Stomach (tissue), 9 donors: Measurements from ENCODE around the gene TF. TPM values are rescaled to one million over a fixed set of nuclear protein-coding genes. Genes with fewer than 3 reads are reported as not detected.

Experiments
- DNase-seq, 2 donors: peaks; one replicate each; pipeline versions ENCODE4 v3.0.0 to v3.0.0-alpha.2; 2013 to 2019
- H3K27ac ChIP-seq, 5 donors: fragments of 200-600 bp in 4 of 5; sonication (generic) in 4 of 5; one replicate each; pipeline ENCODE4 v1.5.1; 2013 to 2019; ENCODE audit warnings: mild to moderate bottlenecking in 1 of 5, moderate library complexity in 1 of 5
- H3K27me3 ChIP-seq, 3 donors: fragments of 200-600 bp; sonication (generic); one replicate each; pipeline ENCODE4 v1.5.1; 2017 to 2019; ENCODE audit warnings: mixed run types in 1 of 3
- H3K36me3 ChIP-seq, 4 donors: fragments of 200-600 bp; sonication (generic); 1 replicate in 3 of 4; 2 replicates in 1 of 4; pipeline ENCODE4 v1.5.1; 2016 to 2019
- H3K4me1 ChIP-seq, 4 donors: fragments of 200-600 bp; sonication (generic); one replicate each; pipeline ENCODE4 v1.5.1; 2016 to 2019
- H3K4me3 ChIP-seq, 4 donors: fragments of 200-600 bp; sonication (generic) in 3 of 4; one replicate each; pipeline ENCODE4 v1.5.1; 2016 to 2019; ENCODE audit warnings: mild to moderate bottlenecking in 1 of 4
- H3K9me3 ChIP-seq, 4 donors: fragments of 200-600 bp; sonication (generic); one replicate each; pipeline ENCODE4 v1.5.1; 2016 to 2019
- EP300 ChIP-seq: sonication (generic); formaldehyde crosslinking; IDR thresholded peaks from one replicate; pipeline ENCODE4 v1.6.1; 2017; ENCODE audit warnings: antibody characterized with exemption
- POLR2A ChIP-seq, 4 donors: fragments of 450-650 bp; IDR thresholded peaks; one replicate each; pipeline ENCODE4 v1.6.1; 2016; ENCODE audit warnings: antibody characterized with exemption in 4 of 4, control low read depth in 2 of 4, mild to moderate bottlenecking in 1 of 4, moderate library complexity in 1 of 4
- POLR2AphosphoS5 ChIP-seq, 3 donors: sonication (generic); formaldehyde crosslinking; IDR thresholded peaks; one replicate each; pipeline ENCODE4 v1.6.1; 2016; ENCODE audit warnings: antibody characterized with exemption in 3 of 3
- WGBS, 5 donors: extraction: QIAGEN DNeasy Blood & Tissue Kit in 3 of 5; methylation state at CpG; one replicate each; pipeline versions ENCODE4 v1.1.5 to v1.1.7; 2013 to 2018; 5-methylcytosine and 5-hydroxymethylcytosine counted together
- intact Hi-C: fragments of 100-400 bp; cut with DNase I; formaldehyde crosslinking; loops from one replicate; pipeline ENCODE4 v1.15.1; 2023; ENCODE audit warnings: low total_unique reads
- polyA plus RNA-seq, 3 donors: library from polyadenylated mRNA; stranded (reverse); fragments of 200-250 nt; gene quantifications; one replicate each; pipeline ENCODE4 v1.2.3, GENCODE V29; 2013
- total RNA-seq, 5 donors: library from RNA; depleted of rRNA; stranded (reverse); fragments of >200 nt; gene quantifications; one replicate each; pipeline versions ENCODE4 v1.1.0 to v1.2.3, GENCODE V29; 2014 to 2016
- TF ChIP-seq, protein P1 (sequence below), 7 experiments: fragments of 450-650 bp in 4 of 7; fragments of 200-600 bp in 3 of 7; sonication (generic) in 3 of 7; IDR thresholded peaks; one replicate each; pipeline ENCODE4 v1.5.1; 2016 to 2019; ENCODE audit warnings: antibody characterized with exemption in 7 of 7, control low read depth in 2 of 7, mild to moderate bottlenecking in 1 of 7
- donor health status: healthy with polysubstance abuse.
- donor health status: Bipolar disorder and iron deficiency.
- donor health status: healthy.

TF gene
- total and polyA plus RNA-seq, 8 donors: under 0.01 to 16.2 (median 0.68) TPM; not detected in 1

DNA sequence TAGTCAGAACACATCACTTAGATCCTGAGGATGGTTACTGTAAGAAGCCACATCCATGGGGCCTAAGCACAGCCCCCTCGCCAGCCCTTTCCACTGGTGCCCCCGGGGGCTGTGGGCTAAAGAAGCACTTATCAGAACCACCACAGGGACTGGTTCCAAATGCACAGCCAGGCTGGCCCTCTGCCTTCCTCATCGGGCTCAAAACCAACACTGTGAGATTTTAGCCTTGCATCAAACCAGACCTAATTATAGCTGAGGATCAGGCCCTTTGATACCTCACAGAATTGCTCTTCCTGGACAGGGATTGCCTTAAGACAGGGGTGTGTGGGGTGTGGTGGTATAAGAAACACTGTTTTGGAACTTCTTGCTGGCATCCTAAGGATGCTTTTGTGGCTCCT is 83.1 kb downstream of the TF start:
- H3K9me3 ChIP-seq: no peaks in the 10 kb centered on the region
- no peak overlapping the region for H3K4me3 ChIP-seq
- no peak for DNase-seq
- TF ChIP-seq POLR2AphosphoS5 (IDR thresholded peaks at IDR 0.05) (no peak), EP300 (no peak), POLR2A (IDR thresholded peaks at IDR 0.05) (no peak)
- TF ChIP-seq, protein P1, sequence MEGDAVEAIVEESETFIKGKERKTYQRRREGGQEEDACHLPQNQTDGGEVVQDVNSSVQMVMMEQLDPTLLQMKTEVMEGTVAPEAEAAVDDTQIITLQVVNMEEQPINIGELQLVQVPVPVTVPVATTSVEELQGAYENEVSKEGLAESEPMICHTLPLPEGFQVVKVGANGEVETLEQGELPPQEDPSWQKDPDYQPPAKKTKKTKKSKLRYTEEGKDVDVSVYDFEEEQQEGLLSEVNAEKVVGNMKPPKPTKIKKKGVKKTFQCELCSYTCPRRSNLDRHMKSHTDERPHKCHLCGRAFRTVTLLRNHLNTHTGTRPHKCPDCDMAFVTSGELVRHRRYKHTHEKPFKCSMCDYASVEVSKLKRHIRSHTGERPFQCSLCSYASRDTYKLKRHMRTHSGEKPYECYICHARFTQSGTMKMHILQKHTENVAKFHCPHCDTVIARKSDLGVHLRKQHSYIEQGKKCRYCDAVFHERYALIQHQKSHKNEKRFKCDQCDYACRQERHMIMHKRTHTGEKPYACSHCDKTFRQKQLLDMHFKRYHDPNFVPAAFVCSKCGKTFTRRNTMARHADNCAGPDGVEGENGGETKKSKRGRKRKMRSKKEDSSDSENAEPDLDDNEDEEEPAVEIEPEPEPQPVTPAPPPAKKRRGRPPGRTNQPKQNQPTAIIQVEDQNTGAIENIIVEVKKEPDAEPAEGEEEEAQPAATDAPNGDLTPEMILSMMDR (IDR thresholded peaks at IDR 0.05): no peak
- no peaks in the 10 kb centered on the region for H3K4me1 ChIP-seq
- 46 to 79% (median 67%) methylated on average over 3 of the region's 3 CpGs for WGBS, 5 donors
- H3K36me3 ChIP-seq: peaks cover 0 to 21% (median 16%) of the 10 kb centered on the region in 4 donors
- H3K27me3 ChIP-seq: no peaks in the 10 kb centered on the region
- H3K27ac ChIP-seq: no peak overlapping the region
- intact Hi-C loops: no loop called here

DNA sequence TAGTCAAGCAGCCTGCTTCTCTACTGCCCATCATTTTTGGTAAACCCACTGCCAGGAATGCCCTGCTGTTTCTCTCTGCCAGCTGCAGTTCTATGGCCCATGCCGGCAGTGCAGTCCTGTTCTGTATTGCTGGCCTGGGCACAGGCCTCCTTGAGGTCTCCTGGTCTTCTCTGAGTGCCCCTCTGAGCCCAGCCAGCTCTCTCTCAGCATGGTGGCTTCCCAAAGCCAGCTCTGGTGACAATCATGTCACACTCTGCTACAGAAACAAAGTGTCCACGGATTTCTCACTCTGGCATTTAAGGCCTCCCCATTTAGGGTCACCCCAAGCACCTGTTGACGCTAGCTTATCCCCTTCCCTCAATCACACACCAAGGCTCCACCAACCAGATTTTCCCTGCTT is 83.9 kb downstream of the TF start:
- Histone ChIP-seq H3K4me1 (no peaks in the 10 kb centered on the region), H3K27me3 (no peaks in the 10 kb centered on the region), H3K9me3 (no peaks in the 10 kb centered on the region), H3K36me3 (peaks cover 0 to 14% (median 9%) of the 10 kb centered on the region in 4 donors), H3K4me3 (no peak overlapping the region), H3K27ac (no peak overlapping the region)
- TF ChIP-seq, protein P1 (IDR thresholded peaks at IDR 0.05): no peak
- no peak for TF ChIP-seq POLR2AphosphoS5 (IDR thresholded peaks at IDR 0.05)
- no peak for TF ChIP-seq EP300
- no peak for TF ChIP-seq POLR2A (IDR thresholded peaks at IDR 0.05)
- 80 to 95% (median 86%) methylated on average over 3 of the region's 3 CpGs for WGBS, 5 donors
- DNase-seq: no peak
- intact Hi-C loops: no loop called here

DNA sequence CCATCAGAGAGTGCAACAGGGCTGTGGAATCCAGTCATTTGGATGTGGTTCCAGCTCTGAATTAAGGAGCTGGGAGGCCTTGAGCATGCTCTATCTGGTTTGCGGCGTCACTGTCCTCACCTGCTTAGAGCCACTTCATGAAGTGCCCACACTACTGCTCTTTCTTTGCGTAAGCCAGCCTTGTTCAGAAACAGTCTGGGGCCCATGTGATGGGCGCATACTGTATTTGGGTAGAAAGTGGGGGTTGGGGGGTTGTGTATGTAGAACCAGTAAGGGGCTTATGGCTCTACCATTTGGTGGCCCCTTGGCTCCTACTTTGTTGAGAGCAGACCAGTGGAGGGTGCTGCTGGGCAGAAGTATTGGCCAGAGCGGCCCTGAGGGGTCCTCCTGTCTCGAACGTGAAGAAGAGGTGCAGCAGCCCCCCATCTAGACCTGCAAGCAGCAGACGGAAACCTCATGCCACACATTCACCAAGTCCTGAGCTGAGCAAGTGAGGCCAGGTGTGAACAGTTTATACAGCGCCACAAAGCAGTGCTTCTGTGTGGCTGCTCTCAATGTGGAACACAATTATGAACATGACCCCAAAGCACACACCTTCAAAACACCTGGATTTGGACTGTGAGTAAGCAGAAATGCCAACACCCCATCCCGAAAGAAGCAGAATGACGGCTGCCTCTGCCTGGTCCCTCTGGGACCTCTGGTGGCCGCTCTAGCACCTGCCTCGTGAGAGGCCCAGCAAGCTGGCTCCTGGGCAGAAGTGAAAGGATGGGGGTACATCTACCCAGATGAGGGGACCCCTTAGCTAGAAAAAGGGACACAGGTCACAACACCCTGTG is 86.0 kb downstream of the TF start:
- Histone ChIP-seq H3K27ac (no peak overlapping the region), H3K36me3 (peaks cover 0 to 4% (median 0%) of the 10 kb centered on the region in 4 donors), H3K27me3 (no peaks in the 10 kb centered on the region), H3K4me1 (no peaks in the 10 kb centered on the region), H3K9me3 (no peaks in the 10 kb centered on the region), H3K4me3 (no peak overlapping the region)
- TF ChIP-seq EP300 (no peak), POLR2AphosphoS5 (IDR thresholded peaks at IDR 0.05) (no peak), POLR2A (IDR thresholded peaks at IDR 0.05) (no peak)
- TF ChIP-seq, protein P1 (IDR thresholded peaks at IDR 0.05): no peak
- intact Hi-C loops: no loop called here
- no peak for DNase-seq
- WGBS, 5 donors: 68 to 87% (median 78%) methylated on average over 13 of the region's 13 CpGs

DNA sequence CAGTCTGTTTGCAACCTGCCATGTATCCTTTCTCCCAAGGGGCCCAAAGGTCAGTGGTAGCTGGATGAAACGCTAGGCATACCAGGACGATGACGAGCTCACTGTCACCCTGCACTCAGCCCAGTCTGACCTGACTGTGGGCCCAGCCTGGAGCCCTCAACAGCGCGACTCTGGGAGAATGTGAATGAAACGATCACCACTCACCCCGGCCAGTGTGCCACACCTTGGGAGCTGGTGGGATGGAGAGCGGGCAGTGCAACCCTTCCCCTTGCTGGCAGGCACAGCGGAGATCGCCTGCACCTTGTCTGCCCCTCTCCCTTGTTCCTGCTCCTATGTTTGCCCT is 86.6 kb downstream of the TF start:
- no peak overlapping the region for H3K27ac ChIP-seq
- WGBS, 5 donors: 68 to 93% (median 90%) methylated on average over 3 to 10 of the region's 10 CpGs
- H3K27me3 ChIP-seq: no peaks in the 10 kb centered on the region
- no peak for DNase-seq
- H3K36me3 ChIP-seq: peaks cover 0 to 9% (median 3%) of the 10 kb centered on the region in 4 donors
- H3K4me1 ChIP-seq: no peaks in the 10 kb centered on the region
- no peak overlapping the region for H3K4me3 ChIP-seq
- no peak for TF ChIP-seq POLR2AphosphoS5 (IDR thresholded peaks at IDR 0.05)
- no peak for TF ChIP-seq POLR2A (IDR thresholded peaks at IDR 0.05)
- TF ChIP-seq, protein P1 (IDR thresholded peaks at IDR 0.05): no peak
- no peak for TF ChIP-seq EP300
- no peaks in the 10 kb centered on the region for H3K9me3 ChIP-seq
- intact Hi-C loops: no loop called here
